ENCODE data around the gene PLAA.
"Not testable (repeated sequence)": the region's sequence is repeated elsewhere in the genome, so short reads cannot be mapped to it uniquely, and the experiment has no call there.

Gene PLAA

GRCh38 chr9:26928902-26929495 is 18.0 kb downstream of the PLAA start:
- DNase-seq, result no peak

- DNase-seq, result no peak
Observed at GRCh38 chr9:26925609-26926008, 21.4 kb downstream of the PLAA start.

- DNase-seq, result no peak
Observed at GRCh38 chr9:26919698-26920097, 27.3 kb downstream of the PLAA start.

GRCh38 chr9:26913138-26913668 is 33.8 kb downstream of the PLAA start:
- no peak for DNase-seq

- no peak for DNase-seq
Observed at GRCh38 chr9:26904671-26905070, 42.4 kb downstream of the PLAA start.

GRCh38 chr9:26904070-26904469 is 43.0 kb downstream of the PLAA start:
- DNase-seq, result no peak

GRCh38 chr9:26893030-26893676 is 53.9 kb downstream of the PLAA start:
- no peak for DNase-seq

- peak; percentile 93 for DNase-seq
Observed at GRCh38 chr9:26892251-26893029, 54.6 kb downstream of the PLAA start, which contains the start of gene CAAP1. Gene CAAP1 (minus strand): TSS chr9:26892802. CDS start chr9:26892715, 87 bp downstream.

- DNase-seq, result no peak
Observed at GRCh38 chr9:26891726-26892125, 55.3 kb downstream of the PLAA start.

GRCh38 chr9:26888271-26888670 is 58.8 kb downstream of the PLAA start:
- DNase-seq, result no peak

GRCh38 chr9:26882154-26882553 is 64.9 kb downstream of the PLAA start:
- DNase-seq, result no peak

- DNase-seq, result no peak
Observed at GRCh38 chr9:26880262-26880661, 66.8 kb downstream of the PLAA start.

- not testable (repeated sequence) for DNase-seq
Observed at GRCh38 chr9:26875155-26875554, 71.9 kb downstream of the PLAA start.

- peak; percentile 5 for DNase-seq
Observed at GRCh38 chr9:26870292-26870691, 76.8 kb downstream of the PLAA start.

- peak; percentile 1 for DNase-seq
Observed at GRCh38 chr9:26863074-26863473, 84.0 kb downstream of the PLAA start.

GRCh38 chr9:26856413-26857032 is 90.5 kb downstream of the PLAA start:
- peak; percentile 19 for DNase-seq
